Activated CD4-positive, alpha-beta T cell treated with anti-CD3 and anti-CD28 coated beads, Interleukin-2, amount 50 U/mL, for 1 hour (primary cell): ENCODE data around the gene MTA3.

Experiments used
- DNase-seq: peaks from one replicate; pipeline ENCODE4 v3.0.0-alpha.2; 2020

Gene MTA3

GRCh38 chr2:42765686-42766085 lies 197.3 kb downstream of the MTA3 start:
- no peak for DNase-seq

GRCh38 chr2:42767080-42767898 lies 198.9 kb downstream of the MTA3 start:
- DNase-seq: no peak

- DNase-seq: no peak
Observed at GRCh38 chr2:42767899-42768705, 199.7 kb downstream of the MTA3 start.

- no peak for DNase-seq
Observed at GRCh38 chr2:42768706-42769256, 200.3 kb downstream of the MTA3 start.

GRCh38 chr2:42769583-42770287 lies 201.3 kb downstream of the MTA3 start:
- no peak for DNase-seq

- DNase-seq: no peak
Observed at GRCh38 chr2:42770288-42771131, 202.1 kb downstream of the MTA3 start.

- DNase-seq: no peak
Observed at GRCh38 chr2:42771546-42772153, 203.2 kb downstream of the MTA3 start.

GRCh38 chr2:42775186-42775585 lies 206.8 kb downstream of the MTA3 start:
- no peak for DNase-seq

- no peak for DNase-seq
Observed at GRCh38 chr2:42775810-42776209, 207.4 kb downstream of the MTA3 start.

GRCh38 chr2:42777883-42778805 lies 209.7 kb downstream of the MTA3 start:
- DNase-seq: no peak

- DNase-seq: no peak
Observed at GRCh38 chr2:42781181-42781580, 212.7 kb downstream of the MTA3 start.

GRCh38 chr2:42783511-42783910 lies 215.1 kb downstream of the MTA3 start:
- DNase-seq: no peak

- DNase-seq: no peak
Observed at GRCh38 chr2:42784204-42784880, 215.9 kb downstream of the MTA3 start.

- DNase-seq: no peak
Observed at GRCh38 chr2:42786561-42787345, 218.3 kb downstream of the MTA3 start.

- DNase-seq: no peak
Observed at GRCh38 chr2:42787424-42787787, 219.0 kb downstream of the MTA3 start.

- DNase-seq: no peak
Observed at GRCh38 chr2:42787788-42788477, 219.5 kb downstream of the MTA3 start.

GRCh38 chr2:42788478-42788793 lies 220.0 kb downstream of the MTA3 start:
- no peak for DNase-seq

GRCh38 chr2:42788882-42789281 lies 220.4 kb downstream of the MTA3 start:
- DNase-seq: no peak

- no peak for DNase-seq
Observed at GRCh38 chr2:42789751-42790150, 221.3 kb downstream of the MTA3 start.
